ENCODE data around the gene MORC4.
"Not testable (repeated sequence)": the region's sequence is repeated elsewhere in the genome, so short reads cannot be mapped to it uniquely, and the experiment has no call there.

MORC4 gene

GRCh38 chrX:107000013-107000515 is at the start of gene MORC4:
MORC4 (minus strand) TSS chrX:107000212; CDS start chrX:106999969, 243 bp downstream.
- intact Hi-C loops (cut with DNase I), result no loop called here
- DNase-seq, result peak; percentile 59 to 91 (median 79)

GRCh38 chrX:107047622-107048021 is 47.6 kb upstream of the MORC4 start:
- intact Hi-C loops (cut with DNase I), result no loop called here
- DNase-seq, result no peak

- DNase-seq, result no peak
- intact Hi-C loops (cut with DNase I), result no loop called here
These were observed 29.7 kb upstream of the MORC4 start for GRCh38 chrX:107029752-107030151.

- intact Hi-C loops (cut with DNase I), result no loop called here
- peak in 4 of 42 donors; percentile 0 to 35 (median 10) for DNase-seq
These were observed 25.5 kb upstream of the MORC4 start for GRCh38 chrX:107025545-107025944.

GRCh38 chrX:107014936-107015335 is 14.9 kb upstream of the MORC4 start:
- intact Hi-C loops (cut with DNase I), result no loop called here
- DNase-seq, result no peak

GRCh38 chrX:107008034-107008433 is 8.0 kb upstream of the MORC4 start:
- no peak for DNase-seq
- intact Hi-C loops (cut with DNase I), result no loop called here

- intact Hi-C loops (cut with DNase I), result no loop called here
- peak; percentile 38 to 84 (median 62) for DNase-seq
These were observed 723 bp downstream of the MORC4 start for GRCh38 chrX:106999002-106999975.

- intact Hi-C loops (cut with DNase I), result no loop called here
- no peak for DNase-seq
These were observed 2.4 kb downstream of the MORC4 start for GRCh38 chrX:106997611-106998010.

- intact Hi-C loops (cut with DNase I), result no loop called here
- DNase-seq, result no peak
These were observed 4.3 kb downstream of the MORC4 start for GRCh38 chrX:106995678-106996077.

GRCh38 chrX:106987488-106987887 is 12.5 kb downstream of the MORC4 start:
- intact Hi-C loops (cut with DNase I), result no loop called here
- DNase-seq, result no peak

- intact Hi-C loops (cut with DNase I), result no loop called here
- DNase-seq, result no peak
These were observed 18.9 kb downstream of the MORC4 start for GRCh38 chrX:106980952-106981626.

GRCh38 chrX:106976416-106976815 is 23.6 kb downstream of the MORC4 start:
- intact Hi-C loops (cut with DNase I), result no loop called here
- DNase-seq, result peak in 5 of 42 donors; percentile 1 to 36 (median 7)

- DNase-seq, result no peak
- intact Hi-C loops (cut with DNase I), result no loop called here
These were observed 26.4 kb downstream of the MORC4 start for GRCh38 chrX:106973433-106974149.

- intact Hi-C loops (cut with DNase I), result no loop called here
These were observed 27.1 kb downstream of the MORC4 start for GRCh38 chrX:106972896-106973295.

GRCh38 chrX:106966547-106966946 is 33.5 kb downstream of the MORC4 start:
- DNase-seq, result peak in 8 of 42 donors; percentile 1 to 37 (median 10)

More at GRCh38 chrX:106972896-106973295, 27.1 kb downstream of the MORC4 start:
- DNase-seq, result no peak

GRCh38 chrX:106964290-106964689 is 35.7 kb downstream of the MORC4 start:
- no peak for DNase-seq
- intact Hi-C loops (cut with DNase I), result no loop called here

More at GRCh38 chrX:106966547-106966946, 33.5 kb downstream of the MORC4 start:
- intact Hi-C loops (cut with DNase I), result not testable (repeated sequence)

GRCh38 chrX:106963111-106963510 is 36.9 kb downstream of the MORC4 start:
- no peak for DNase-seq
- intact Hi-C loops (cut with DNase I), result no loop called here

- DNase-seq, result peak in 4 of 42 donors; percentile 4 to 23 (median 15)
- intact Hi-C loops (cut with DNase I), result no loop called here
These were observed 40.1 kb downstream of the MORC4 start for GRCh38 chrX:106959901-106960300.

- intact Hi-C loops (cut with DNase I), result no loop called here
- no peak for DNase-seq
These were observed 42.2 kb downstream of the MORC4 start for GRCh38 chrX:106957856-106958255.
